Stimulated activated CD4-positive, alpha-beta T cell treated with anti-CD3 and anti-CD28 coated beads, TNF-alpha, amount 100 ng/mL, for 24 hours (primary cell): ENCODE results near the gene RGS2.

Source experiments
- DNase-seq, 3 experiments: peaks; one replicate each; pipeline ENCODE4 v3.0.0-alpha.2; 2020; ENCODE audit warnings: low read depth in 3 of 3

The RGS2 gene

GRCh38 chr1:192830595-192831246 is 21.9 kb downstream of the RGS2 start:
- DNase-seq = no peak

GRCh38 chr1:192831706-192832355 is 23.0 kb downstream of the RGS2 start:
- DNase-seq = no peak

- no peak for DNase-seq
These were observed 23.7 kb downstream of the RGS2 start for GRCh38 chr1:192832492-192832891.

- no peak for DNase-seq
These were observed 26.3 kb downstream of the RGS2 start for GRCh38 chr1:192835116-192835515.

GRCh38 chr1:192839162-192840066 is 30.6 kb downstream of the RGS2 start:
- DNase-seq = no peak

GRCh38 chr1:192844360-192844759 is 35.5 kb downstream of the RGS2 start:
- no peak for DNase-seq

- DNase-seq = no peak
These were observed 38.1 kb downstream of the RGS2 start for GRCh38 chr1:192846950-192847349.

- no peak for DNase-seq
These were observed 40.2 kb downstream of the RGS2 start for GRCh38 chr1:192849011-192849410.

GRCh38 chr1:192849442-192849841 is 40.6 kb downstream of the RGS2 start:
- DNase-seq = no peak

- DNase-seq = no peak
These were observed 43.4 kb downstream of the RGS2 start for GRCh38 chr1:192852001-192852947.

GRCh38 chr1:192858456-192858855 is 49.6 kb downstream of the RGS2 start:
- no peak for DNase-seq

GRCh38 chr1:192859808-192860207 is 51.0 kb downstream of the RGS2 start:
- DNase-seq = no peak

GRCh38 chr1:192860478-192861185 is 51.8 kb downstream of the RGS2 start:
- DNase-seq = no peak

GRCh38 chr1:192861860-192862259 is 53.0 kb downstream of the RGS2 start:
- DNase-seq = no peak
